ENCODE data around the gene RAVER2. TPM values are rescaled to one million over a fixed set of nuclear protein-coding genes. Genes with fewer than 3 reads are reported as not detected.

Gene RAVER2
- total RNA-seq, 1 experiment from 2014 or later = 13.3 TPM

- no peak overlapping the region for H3K27ac ChIP-seq (ENCODE audit: insufficient read length, low read depth, low read length)
Observed at GRCh38 chr1:64856553-64856952, 111.7 kb downstream of the RAVER2 start.

More at GRCh38 chr1:64856553-64856952, 111.7 kb downstream of the RAVER2 start:
- no peak overlapping the region for H2BK120ac ChIP-seq (ENCODE audit: low read depth, low read length, poor library complexity, severe bottlenecking)
- WGBS (ENCODE audit: extremely low coverage, insufficient read length, low lambda C conversion rate) = no CpG with 5 or more reads among the region's 10 CpGs
- Mint-ChIP-seq H3K4me3 (no peak overlapping the region), H3K27ac (peak overlapping the region in 1 of 3 experiments; percentile 21; a peak in 2 of 7 replicates), H3K36me3 (ENCODE audit: insufficient read depth in 1 of 3, low read depth in 3 of 3) (peaks cover 4 to 17% (median 16%) of the 10 kb centered on the region in 3 experiments; a peak in 5 of 7 replicates), H3K27me3 (ENCODE audit: low read depth) (no peaks in the 10 kb centered on the region), H3K9me3 (no peaks in the 10 kb centered on the region), H3K4me1 (peaks cover 5 to 9% of the 10 kb centered on the region in 2 experiments)
- no peaks in the 10 kb centered on the region for H3K9me3 ChIP-seq (ENCODE audit: control insufficient read depth, low read depth, low read length)
- no peaks in the 10 kb centered on the region for H3K79me1 ChIP-seq (ENCODE audit: insufficient read depth, low read depth, low read length, poor library complexity, severe bottlenecking)
- H2BK15ac ChIP-seq (ENCODE audit: low read depth, low read length) = no peak overlapping the region
- H3K4me2 ChIP-seq (ENCODE audit: insufficient read depth, insufficient read length, low read length) = no peak overlapping the region
- no peak overlapping the region for H2BK5ac ChIP-seq (ENCODE audit: insufficient read length, low read length)
- no peak overlapping the region for H2AFZ ChIP-seq (ENCODE audit: low read length)
- TF ChIP-seq CTCF (conservative IDR thresholded peaks at IDR 0.05) = no peak
- H3T11ph ChIP-seq (ENCODE audit: low read length) = no peak overlapping the region
- no peaks in the 10 kb centered on the region for H4K20me1 ChIP-seq (ENCODE audit: control insufficient read depth, insufficient read depth, insufficient read length)
- H3K9ac ChIP-seq (ENCODE audit: extremely low read depth, insufficient read length, low read length) = no peak overlapping the region
- no peak overlapping the region for H2AK5ac ChIP-seq (ENCODE audit: insufficient read length, low read length)
- H4K5ac ChIP-seq (ENCODE audit: insufficient read length, low read depth, low read length) = no peak overlapping the region
- no peak overlapping the region for H4K91ac ChIP-seq (ENCODE audit: insufficient read length, low read depth, low read length)
- no peak overlapping the region for H2BK20ac ChIP-seq (ENCODE audit: low read depth, low read length, poor library complexity, severe bottlenecking)
- no peak overlapping the region for H2BK12ac ChIP-seq (ENCODE audit: insufficient read length, low read depth, low read length)
- no peak overlapping the region for H3K4ac ChIP-seq (ENCODE audit: low read depth, low read length)
- H4K8ac ChIP-seq (replicated peaks; ENCODE audit: insufficient read length, low read depth, low read length) = no peak overlapping the region
- DNase-seq = no peak
- no peak overlapping the region for H3K23ac ChIP-seq (ENCODE audit: insufficient read length, low read depth, low read length)
- no peak overlapping the region for H3K56ac ChIP-seq (ENCODE audit: insufficient read length, low read depth, low read length)
- H3K14ac ChIP-seq (ENCODE audit: insufficient read depth, low read length) = no peak overlapping the region
- no peaks in the 10 kb centered on the region for H3K23me2 ChIP-seq (ENCODE audit: insufficient read length, low read depth, low read length, poor library complexity, severe bottlenecking)
- H3K18ac ChIP-seq (ENCODE audit: insufficient read length, low read depth, low read length) = no peak overlapping the region
- H3K4me1 ChIP-seq (ENCODE audit: insufficient read depth, low read length) = no peaks in the 10 kb centered on the region
- no peaks in the 10 kb centered on the region for H3K27me3 ChIP-seq (ENCODE audit: insufficient read depth, low read length)
- no peaks in the 10 kb centered on the region for H3K79me2 ChIP-seq (ENCODE audit: insufficient read depth, low read length)

All from H9 (cell line).